ENCODE results near the gene HOXB3.

HOXB3 gene

DNA sequence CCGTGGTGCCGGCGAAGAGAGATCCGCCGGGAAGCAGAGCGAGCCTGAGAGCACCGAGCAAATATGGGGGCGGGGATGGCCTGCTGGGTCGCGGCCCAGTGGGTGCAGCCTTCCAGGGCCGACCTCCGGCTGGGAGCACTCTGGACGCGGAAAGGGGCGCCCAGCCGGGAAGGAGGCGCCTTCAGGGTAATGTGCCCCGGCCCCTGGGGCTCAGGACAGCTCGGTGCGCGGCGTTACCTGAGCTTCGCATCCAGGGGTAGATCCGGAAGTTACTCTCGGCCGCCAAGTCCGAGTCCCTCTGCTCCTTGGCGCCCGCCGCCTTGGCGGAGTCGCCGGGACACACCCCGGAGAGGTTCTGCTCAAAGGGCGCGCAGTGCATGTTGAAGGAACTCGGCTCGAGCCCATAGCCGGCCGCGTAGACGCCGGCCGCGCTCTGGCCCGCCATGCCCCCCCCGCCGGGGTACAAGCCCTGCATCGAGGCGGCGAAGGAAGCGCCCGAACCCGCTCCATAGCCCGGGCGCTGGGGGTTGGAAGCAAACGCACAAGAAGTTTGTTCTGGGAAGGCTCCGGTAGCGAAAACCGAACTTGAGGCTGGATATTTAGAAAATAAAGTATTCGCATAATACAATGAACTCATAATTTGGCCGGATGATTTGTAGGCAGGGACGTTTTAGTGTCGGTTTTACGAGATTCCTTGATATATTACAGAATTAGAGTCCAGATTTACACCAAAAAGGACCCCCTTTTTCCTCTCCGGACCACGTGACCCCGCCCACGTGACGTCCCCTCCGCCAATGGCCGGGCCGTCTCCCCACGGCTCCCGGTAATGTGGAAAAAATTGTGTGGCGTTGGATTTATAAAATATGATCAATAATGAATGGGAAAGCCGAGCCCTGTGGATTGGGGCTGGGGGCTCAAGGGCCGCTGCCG is 20.5 kb upstream of the HOXB3 start, which contains the start of gene HOXB7:
Gene HOXB7, minus strand, starts transcription at position 736 of the 930 bp plus-strand sequence. Its CDS starts 99 bp downstream, at position 637.
- no peak for DNase-seq (ENCODE audit: low read depth)
- H3K4me3 ChIP-seq (ENCODE audit: low read length), result peak within 1 kb of the TSS; percentile 1
- TF ChIP-seq, protein P1, sequence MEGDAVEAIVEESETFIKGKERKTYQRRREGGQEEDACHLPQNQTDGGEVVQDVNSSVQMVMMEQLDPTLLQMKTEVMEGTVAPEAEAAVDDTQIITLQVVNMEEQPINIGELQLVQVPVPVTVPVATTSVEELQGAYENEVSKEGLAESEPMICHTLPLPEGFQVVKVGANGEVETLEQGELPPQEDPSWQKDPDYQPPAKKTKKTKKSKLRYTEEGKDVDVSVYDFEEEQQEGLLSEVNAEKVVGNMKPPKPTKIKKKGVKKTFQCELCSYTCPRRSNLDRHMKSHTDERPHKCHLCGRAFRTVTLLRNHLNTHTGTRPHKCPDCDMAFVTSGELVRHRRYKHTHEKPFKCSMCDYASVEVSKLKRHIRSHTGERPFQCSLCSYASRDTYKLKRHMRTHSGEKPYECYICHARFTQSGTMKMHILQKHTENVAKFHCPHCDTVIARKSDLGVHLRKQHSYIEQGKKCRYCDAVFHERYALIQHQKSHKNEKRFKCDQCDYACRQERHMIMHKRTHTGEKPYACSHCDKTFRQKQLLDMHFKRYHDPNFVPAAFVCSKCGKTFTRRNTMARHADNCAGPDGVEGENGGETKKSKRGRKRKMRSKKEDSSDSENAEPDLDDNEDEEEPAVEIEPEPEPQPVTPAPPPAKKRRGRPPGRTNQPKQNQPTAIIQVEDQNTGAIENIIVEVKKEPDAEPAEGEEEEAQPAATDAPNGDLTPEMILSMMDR (IDR thresholded peaks at IDR 0.05; ENCODE audit: insufficient read depth, low read depth, low read length, missing control alignments), result no peak

DNA sequence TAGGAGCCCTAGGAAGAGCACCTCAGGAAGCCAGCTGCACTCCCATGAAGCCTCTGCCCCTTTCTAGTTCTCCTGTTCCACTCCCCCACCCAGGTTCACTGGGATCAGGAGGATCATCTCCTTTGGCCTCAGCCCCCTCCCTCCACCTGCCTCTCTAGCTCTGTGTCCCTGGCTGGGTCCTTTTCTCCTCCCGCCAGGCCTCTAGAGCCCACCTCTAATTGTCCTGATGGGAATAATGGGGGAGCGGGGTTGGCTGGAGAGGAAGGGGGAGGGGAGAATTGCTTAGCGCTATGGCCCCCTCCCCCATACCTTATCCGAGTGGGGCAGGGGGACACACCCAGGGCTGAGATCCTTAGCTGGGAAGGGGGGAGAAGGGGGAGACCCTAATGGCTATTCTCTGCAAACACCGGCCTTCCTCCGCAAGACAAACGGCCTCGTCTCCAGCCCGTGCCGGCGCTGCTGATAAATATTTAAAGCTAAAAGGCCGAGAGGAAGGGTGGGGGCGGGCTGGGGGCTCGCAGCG is 19.8 kb upstream of the HOXB3 start:
- H3K4me3 ChIP-seq (ENCODE audit: low read length), result no peak overlapping the region
- no peak for DNase-seq (ENCODE audit: low read depth)

DNA sequence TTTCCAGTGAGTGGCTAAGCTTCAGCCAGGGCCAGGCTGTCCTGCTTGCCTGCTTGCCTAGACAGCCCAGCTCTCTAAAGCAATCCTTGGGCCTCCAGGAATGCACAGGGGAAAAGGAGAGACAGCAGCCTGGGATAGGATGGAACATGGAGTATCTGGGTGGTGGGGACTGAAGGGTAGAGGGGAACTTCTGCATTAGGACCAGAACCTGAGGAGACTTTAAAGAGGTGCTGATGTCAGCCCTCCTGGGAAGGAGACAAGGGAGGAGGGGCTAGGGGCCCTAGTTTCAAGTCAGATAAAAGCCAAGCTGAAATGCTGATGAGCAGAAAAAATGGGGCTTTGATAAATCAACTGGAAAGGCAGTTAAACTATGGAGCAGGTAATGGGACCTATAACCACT is 19.0 kb upstream of the HOXB3 start:
- no peak overlapping the region for H3K4me3 ChIP-seq (ENCODE audit: low read length)
- TF ChIP-seq, protein P1 (IDR thresholded peaks at IDR 0.05; ENCODE audit: insufficient read depth, low read depth, low read length, missing control alignments), result no peak
- no peak for DNase-seq (ENCODE audit: low read depth)

More for the DNA sequence above, 19.8 kb upstream of the HOXB3 start:
- TF ChIP-seq, protein P1 (IDR thresholded peaks at IDR 0.05; ENCODE audit: insufficient read depth, low read depth, low read length, missing control alignments), result no peak

DNA sequence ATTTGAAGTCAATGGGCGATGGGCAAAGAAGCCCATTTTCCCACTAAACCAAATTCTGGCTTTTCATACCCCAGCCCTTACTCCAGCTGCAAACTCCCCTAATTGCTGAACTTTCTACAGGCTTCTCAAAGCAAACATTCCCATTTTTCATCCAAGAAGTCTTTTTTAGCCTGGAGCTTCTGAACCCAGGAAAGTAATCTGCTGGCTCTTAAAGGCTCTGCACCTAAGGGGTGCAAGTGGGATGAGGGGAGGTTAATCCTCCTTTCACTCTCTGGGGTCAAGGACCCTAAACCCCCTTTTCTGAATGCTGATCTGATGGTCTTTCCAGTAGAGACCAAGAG is 18.4 kb upstream of the HOXB3 start:
- no peak for DNase-seq (ENCODE audit: low read depth)
- H3K4me3 ChIP-seq (ENCODE audit: low read length), result no peak overlapping the region
- TF ChIP-seq, protein P1 (IDR thresholded peaks at IDR 0.05; ENCODE audit: insufficient read depth, low read depth, low read length, missing control alignments), result no peak

DNA sequence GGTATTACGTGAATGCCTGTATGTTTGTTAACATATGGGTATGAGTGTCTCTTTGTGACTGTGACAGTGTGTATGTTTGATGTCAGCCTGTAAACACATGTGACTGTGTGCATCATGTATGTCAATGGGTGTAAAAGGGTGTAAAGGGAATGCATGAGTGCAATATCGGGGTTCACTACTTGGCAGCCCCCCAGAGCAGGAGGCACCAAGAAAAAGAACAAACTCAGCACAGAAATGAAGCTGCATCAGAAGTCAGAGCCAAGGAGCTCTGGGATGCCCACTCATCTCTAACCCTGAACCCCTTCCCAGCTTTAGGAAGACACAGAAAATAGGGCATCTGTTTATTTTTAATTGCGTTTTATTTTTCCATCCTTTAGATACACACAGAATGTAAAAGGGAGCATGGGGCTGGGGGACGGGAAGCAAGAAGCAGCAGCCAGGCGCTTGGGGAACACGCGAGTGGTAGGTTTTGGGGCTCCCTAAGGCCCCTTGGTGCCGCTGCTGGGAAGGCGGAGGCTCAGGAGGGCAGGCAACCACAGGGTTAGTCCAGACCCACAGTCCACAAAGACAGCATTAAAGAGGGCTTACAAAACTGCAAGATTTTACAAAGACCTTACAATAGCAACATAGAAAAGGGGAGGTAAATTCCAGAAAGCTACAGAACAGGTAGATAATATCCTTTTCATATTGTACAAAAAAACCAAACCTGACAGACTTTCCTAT is 17.0 kb upstream of the HOXB3 start:
- no peak for DNase-seq (ENCODE audit: low read depth)
- H3K4me3 ChIP-seq (ENCODE audit: low read length), result no peak overlapping the region
- TF ChIP-seq, protein P1 (IDR thresholded peaks at IDR 0.05; ENCODE audit: insufficient read depth, low read depth, low read length, missing control alignments), result no peak

DNA sequence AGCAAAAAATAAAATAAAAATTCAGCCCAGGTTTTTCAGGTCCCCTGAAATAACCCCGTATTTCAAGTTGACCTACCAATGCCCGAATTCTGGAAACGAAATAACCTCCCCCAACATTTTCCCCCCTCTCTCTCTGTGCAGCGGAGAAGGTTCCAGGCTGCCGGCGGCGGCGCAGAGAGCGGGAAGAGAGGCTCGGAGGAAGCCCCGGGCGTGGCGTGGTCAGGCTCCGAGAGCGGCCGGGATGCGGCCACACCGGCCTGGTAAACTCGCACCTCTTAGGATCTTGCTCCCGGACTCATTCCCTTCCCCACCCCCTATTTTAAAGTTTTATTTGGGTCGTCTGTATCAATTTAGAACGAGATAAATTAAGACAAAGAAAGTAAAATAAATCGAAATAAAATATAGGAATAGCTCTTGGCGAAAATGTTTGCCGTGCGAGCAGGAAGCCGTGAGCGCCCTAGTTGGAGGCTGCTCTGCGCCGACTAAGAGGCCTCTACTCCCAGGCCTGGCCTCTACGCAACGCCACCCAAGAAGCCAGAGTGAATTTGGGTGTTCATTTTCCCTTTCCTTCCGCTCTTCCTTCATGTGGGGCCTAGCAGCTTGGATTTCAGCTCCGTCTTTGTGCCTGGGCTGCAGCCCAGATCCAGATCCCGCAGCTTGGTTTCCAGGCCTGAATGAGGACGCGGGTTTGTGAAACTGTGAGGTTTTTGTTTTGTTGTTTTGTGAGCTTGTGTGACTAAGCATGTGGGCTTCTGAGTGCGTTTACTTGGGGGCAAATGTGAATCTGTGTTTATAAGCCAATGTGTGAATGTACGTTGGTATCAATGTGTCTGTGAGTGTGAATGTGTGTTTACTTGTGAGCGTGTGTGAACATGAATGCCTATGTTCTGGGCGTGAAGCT is 16.2 kb upstream of the HOXB3 start:
- no peak for DNase-seq (ENCODE audit: low read depth)
- TF ChIP-seq, protein P1 (IDR thresholded peaks at IDR 0.05; ENCODE audit: insufficient read depth, low read depth, low read length, missing control alignments), result no peak
- H3K4me3 ChIP-seq (ENCODE audit: low read length), result no peak overlapping the region

All from epithelial cell of esophagus (primary cell).